Karpas-422 (cell line): ENCODE data around the gene RSL24D1. TPM values are rescaled to one million over a fixed set of nuclear protein-coding genes. Genes with fewer than 3 reads are reported as not detected.

ENCODE experiments used
- DNase-seq: peaks from one replicate; pipeline ENCODE4 v3.0.0-alpha.2; 2015
- H2AFZ ChIP-seq: fragments of 200-600 bp; sonication (generic); 2 replicates; pipeline ENCODE4 v1.6.1; 2014; ENCODE audit warnings: antibody characterized with exemption, low read length, mixed read lengths
- H3K27ac ChIP-seq: fragments of 200-600 bp; sonication (generic); 2 replicates; pipeline ENCODE4 v1.5.1; 2014; ENCODE audit warnings: mild to moderate bottlenecking, low read length, moderate library complexity
- H3K27me3 ChIP-seq: fragments of 200-600 bp; sonication (generic); 2 replicates; pipeline ENCODE4 v1.6.1; 2014; ENCODE audit warnings: low read length, mixed read lengths
- H3K36me3 ChIP-seq: fragments of 200-600 bp; sonication (generic); 2 replicates; pipeline ENCODE4 v1.6.1; 2014; ENCODE audit warnings: low read length, mixed read lengths; ENCODE audit not compliant: insufficient read depth
- H3K4me1 ChIP-seq: fragments of 200-600 bp; sonication (generic); 2 replicates; pipeline ENCODE4 v1.6.1; 2014; ENCODE audit warnings: mild to moderate bottlenecking, low read length, mixed read lengths
- H3K4me2 ChIP-seq: fragments of 200-600 bp; sonication (generic); 2 replicates; pipeline ENCODE4 v1.6.1; 2014; ENCODE audit warnings: low read length, low read depth, mild to moderate bottlenecking; ENCODE audit not compliant: poor library complexity, severe bottlenecking
- H3K4me3 ChIP-seq: fragments of 200-600 bp; sonication (generic); 2 replicates; pipeline ENCODE4 v1.5.1; 2014; ENCODE audit warnings: mild to moderate bottlenecking, antibody characterized with exemption, low read length, mixed read lengths
- H3K79me2 ChIP-seq: fragments of 200-600 bp; sonication (generic); 2 replicates; pipeline ENCODE4 v1.6.1; 2014; ENCODE audit warnings: mild to moderate bottlenecking, low read length, mixed read lengths
- H3K9ac ChIP-seq: fragments of 200-600 bp; sonication (generic); 2 replicates; pipeline ENCODE4 v1.6.0; 2014; ENCODE audit warnings: low read length
- H3K9me2 ChIP-seq: fragments of 200-600 bp; sonication (generic), shearing (Covaris generic); replicated peaks from 2 replicates; pipeline ENCODE4 v1.6.0; 2014; ENCODE audit warnings: mild to moderate bottlenecking, low read length, moderate library complexity; ENCODE audit not compliant: insufficient read depth
- H3K9me3 ChIP-seq: fragments of 300-700, 200-600 bp; sonication (generic); 2 replicates; pipeline ENCODE4 v1.6.1; 2014; ENCODE audit warnings: low read length, mixed read lengths
- H4K20me1 ChIP-seq: fragments of 200-600 bp; sonication (generic); 2 replicates; pipeline ENCODE4 v1.6.1; 2014; ENCODE audit warnings: mild to moderate bottlenecking, antibody characterized with exemption, low read length, low read depth; ENCODE audit not compliant: insufficient read depth
- total RNA-seq: library from RNA; depleted of rRNA; stranded (reverse); fragments of >200 nt; shearing (Covaris generic); gene quantifications from 2 replicates; pipeline ENCODE4 v1.2.3, GENCODE V29; 2014; ENCODE audit warnings: low replicate concordance; rRNA removed

RSL24D1 gene
- total RNA-seq, result 123 and 235 TPM in 2 replicates

GRCh38 chr15:55196458-55197361, at the start of gene RSL24D1:
TSS of gene RSL24D1 (minus strand) at chr15:55196941. CDS start at chr15:55196890, 51 bp downstream.
- no peaks in the 10 kb centered on the region for H3K9me2 ChIP-seq
- peaks cover 39% of the 10 kb centered on the region for H3K4me1 ChIP-seq
- peak within 1 kb of the TSS; percentile 66 for H2AFZ ChIP-seq
- peak within 1 kb of the TSS; percentile 82 for H3K9ac ChIP-seq
- no peaks in the 10 kb centered on the region for H3K9me3 ChIP-seq
- H3K4me2 ChIP-seq, result peak within 1 kb of the TSS; percentile 91
- H3K4me3 ChIP-seq, result peak within 1 kb of the TSS; percentile 76
- H4K20me1 ChIP-seq, result peaks cover 35% of the 10 kb centered on the region
- peak; percentile 99 for DNase-seq
- peak within 1 kb of the TSS; percentile 86 for H3K27ac ChIP-seq
- peaks cover 33% of the 10 kb centered on the region for H3K36me3 ChIP-seq
- no peaks in the 10 kb centered on the region for H3K27me3 ChIP-seq
- peaks cover 50% of the 10 kb centered on the region for H3K79me2 ChIP-seq

GRCh38 chr15:55245059-55245458, 48.3 kb upstream of the RSL24D1 start:
- Histone ChIP-seq H3K4me2 (no peak overlapping the region), H3K9ac (no peak overlapping the region), H3K79me2 (no peaks in the 10 kb centered on the region), H2AFZ (no peak overlapping the region), H3K9me2 (no peaks in the 10 kb centered on the region), H3K27ac (no peak overlapping the region), H3K9me3 (no peaks in the 10 kb centered on the region), H3K4me1 (peaks cover 6% of the 10 kb centered on the region), H3K36me3 (no peaks in the 10 kb centered on the region), H4K20me1 (no peaks in the 10 kb centered on the region), H3K27me3 (no peaks in the 10 kb centered on the region), H3K4me3 (no peak overlapping the region)
- no peak for DNase-seq

GRCh38 chr15:55241891-55242290, 45.1 kb upstream of the RSL24D1 start:
- no peak overlapping the region for H3K9ac ChIP-seq
- DNase-seq, result no peak
- peaks cover 5% of the 10 kb centered on the region for H3K4me1 ChIP-seq
- no peaks in the 10 kb centered on the region for H3K79me2 ChIP-seq
- H3K4me2 ChIP-seq, result no peak overlapping the region
- H3K4me3 ChIP-seq, result no peak overlapping the region
- no peaks in the 10 kb centered on the region for H3K9me3 ChIP-seq
- no peaks in the 10 kb centered on the region for H3K9me2 ChIP-seq
- H4K20me1 ChIP-seq, result no peaks in the 10 kb centered on the region
- no peak overlapping the region for H2AFZ ChIP-seq
- H3K36me3 ChIP-seq, result no peaks in the 10 kb centered on the region
- no peak overlapping the region for H3K27ac ChIP-seq
- no peaks in the 10 kb centered on the region for H3K27me3 ChIP-seq

GRCh38 chr15:55241186-55241585, 44.4 kb upstream of the RSL24D1 start:
- Histone ChIP-seq H3K36me3 (no peaks in the 10 kb centered on the region), H3K79me2 (no peaks in the 10 kb centered on the region), H3K4me3 (no peak overlapping the region), H3K27ac (no peak overlapping the region), H4K20me1 (no peaks in the 10 kb centered on the region), H3K4me2 (no peak overlapping the region), H3K9me2 (no peaks in the 10 kb centered on the region), H3K4me1 (peaks cover 5% of the 10 kb centered on the region), H3K9me3 (no peaks in the 10 kb centered on the region), H3K27me3 (no peaks in the 10 kb centered on the region), H2AFZ (no peak overlapping the region), H3K9ac (no peak overlapping the region)
- DNase-seq, result no peak

- no peak for DNase-seq
- H3K27me3 ChIP-seq, result no peaks in the 10 kb centered on the region
- H3K9me2 ChIP-seq, result no peaks in the 10 kb centered on the region
- no peak overlapping the region for H3K9ac ChIP-seq
- no peaks in the 10 kb centered on the region for H3K79me2 ChIP-seq
- H3K36me3 ChIP-seq, result no peaks in the 10 kb centered on the region
- H3K4me1 ChIP-seq, result peaks cover 5% of the 10 kb centered on the region
- no peak overlapping the region for H3K4me3 ChIP-seq
- H2AFZ ChIP-seq, result no peak overlapping the region
- H3K4me2 ChIP-seq, result no peak overlapping the region
- no peaks in the 10 kb centered on the region for H3K9me3 ChIP-seq
- no peaks in the 10 kb centered on the region for H4K20me1 ChIP-seq
- H3K27ac ChIP-seq, result no peak overlapping the region
These were observed 43.5 kb upstream of the RSL24D1 start for GRCh38 chr15:55240125-55240760.

- no peak for DNase-seq
- H4K20me1 ChIP-seq, result no peaks in the 10 kb centered on the region
- no peaks in the 10 kb centered on the region for H3K9me2 ChIP-seq
- no peak overlapping the region for H3K4me3 ChIP-seq
- H3K27me3 ChIP-seq, result no peaks in the 10 kb centered on the region
- no peak overlapping the region for H3K9ac ChIP-seq
- H3K79me2 ChIP-seq, result no peaks in the 10 kb centered on the region
- H3K36me3 ChIP-seq, result no peaks in the 10 kb centered on the region
- no peak overlapping the region for H3K4me2 ChIP-seq
- no peak overlapping the region for H2AFZ ChIP-seq
- peaks cover 5% of the 10 kb centered on the region for H3K4me1 ChIP-seq
- H3K27ac ChIP-seq, result no peak overlapping the region
- no peaks in the 10 kb centered on the region for H3K9me3 ChIP-seq
These were observed 42.8 kb upstream of the RSL24D1 start for GRCh38 chr15:55239440-55240124.

- DNase-seq, result no peak
- Histone ChIP-seq H3K27me3 (no peaks in the 10 kb centered on the region), H3K9me2 (no peaks in the 10 kb centered on the region), H3K9me3 (no peaks in the 10 kb centered on the region), H3K27ac (no peak overlapping the region), H3K9ac (no peak overlapping the region), H2AFZ (no peak overlapping the region), H3K36me3 (no peaks in the 10 kb centered on the region), H3K79me2 (no peaks in the 10 kb centered on the region), H4K20me1 (no peaks in the 10 kb centered on the region), H3K4me1 (peaks cover 5% of the 10 kb centered on the region), H3K4me2 (no peak overlapping the region), H3K4me3 (no peak overlapping the region)
These were observed 42.1 kb upstream of the RSL24D1 start for GRCh38 chr15:55238877-55239276.
